Measurements from ENCODE around the gene PRB3. TPM values are rescaled to one million over a fixed set of nuclear protein-coding genes. Genes with fewer than 3 reads are reported as not detected.

The PRB3 gene
- total RNA-seq, 2 donors from 2014 or later = 0.35 to 0.95 TPM

DNA sequence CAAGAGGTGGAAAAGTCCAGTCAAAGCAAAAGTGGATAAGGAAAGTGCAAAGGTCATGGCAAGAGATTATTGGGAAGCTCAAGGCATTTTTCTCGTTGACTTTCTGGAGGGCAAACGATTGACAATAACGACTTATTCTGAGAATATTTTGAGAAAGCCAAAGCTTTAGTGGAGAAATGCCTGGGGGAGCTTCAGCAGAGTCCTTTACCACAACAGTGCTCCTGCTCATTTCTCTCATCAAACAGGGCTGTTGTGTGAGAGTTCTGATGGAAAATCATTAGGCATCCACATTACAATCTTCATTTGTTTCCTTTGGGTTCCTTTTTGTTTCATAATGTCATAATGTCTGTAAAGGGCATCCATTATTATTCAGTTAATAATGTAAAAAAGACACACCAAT lies 26.9 kb downstream of the PRB3 start:
- Mint-ChIP-seq H3K9me3 (no peaks in the 10 kb centered on the region), H3K4me1 (peaks cover 3% of the 10 kb centered on the region), H3K27ac (no peak overlapping the region), H3K36me3 (ENCODE audit: low read depth) (no peaks in the 10 kb centered on the region), H3K4me3 (no peak overlapping the region), H3K27me3 (ENCODE audit: insufficient read depth) (no peaks in the 10 kb centered on the region)
- Histone ChIP-seq H3K4me1 (ENCODE audit: control insufficient read depth, insufficient read depth, low read length) (no peaks in the 10 kb centered on the region), H3K9ac (ENCODE audit: extremely low read depth, low read length, poor library complexity, severe bottlenecking) (no peak overlapping the region), H3K27ac (ENCODE audit: low read depth, low read length) (no peak overlapping the region), H3K36me3 (ENCODE audit: control insufficient read depth, insufficient read depth, low read length) (no peaks in the 10 kb centered on the region), H3K4me3 (ENCODE audit: low read length) (no peak overlapping the region), H3K9me3 (ENCODE audit: control insufficient read depth, low read length) (no peaks in the 10 kb centered on the region), H3K27me3 (ENCODE audit: control insufficient read depth, insufficient read depth, low read length, poor library complexity, severe bottlenecking) (no peaks in the 10 kb centered on the region)
- TF ChIP-seq, protein P1, sequence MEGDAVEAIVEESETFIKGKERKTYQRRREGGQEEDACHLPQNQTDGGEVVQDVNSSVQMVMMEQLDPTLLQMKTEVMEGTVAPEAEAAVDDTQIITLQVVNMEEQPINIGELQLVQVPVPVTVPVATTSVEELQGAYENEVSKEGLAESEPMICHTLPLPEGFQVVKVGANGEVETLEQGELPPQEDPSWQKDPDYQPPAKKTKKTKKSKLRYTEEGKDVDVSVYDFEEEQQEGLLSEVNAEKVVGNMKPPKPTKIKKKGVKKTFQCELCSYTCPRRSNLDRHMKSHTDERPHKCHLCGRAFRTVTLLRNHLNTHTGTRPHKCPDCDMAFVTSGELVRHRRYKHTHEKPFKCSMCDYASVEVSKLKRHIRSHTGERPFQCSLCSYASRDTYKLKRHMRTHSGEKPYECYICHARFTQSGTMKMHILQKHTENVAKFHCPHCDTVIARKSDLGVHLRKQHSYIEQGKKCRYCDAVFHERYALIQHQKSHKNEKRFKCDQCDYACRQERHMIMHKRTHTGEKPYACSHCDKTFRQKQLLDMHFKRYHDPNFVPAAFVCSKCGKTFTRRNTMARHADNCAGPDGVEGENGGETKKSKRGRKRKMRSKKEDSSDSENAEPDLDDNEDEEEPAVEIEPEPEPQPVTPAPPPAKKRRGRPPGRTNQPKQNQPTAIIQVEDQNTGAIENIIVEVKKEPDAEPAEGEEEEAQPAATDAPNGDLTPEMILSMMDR (conservative IDR thresholded peaks at IDR 0.05) = no peak
- WGBS, 2 experiments (ENCODE audit: insufficient coverage in 1 of 2, insufficient read length in 1 of 2) = 86 to 87% methylated on average over 3 of the region's 3 CpGs
- DNase-seq = no peak

DNA sequence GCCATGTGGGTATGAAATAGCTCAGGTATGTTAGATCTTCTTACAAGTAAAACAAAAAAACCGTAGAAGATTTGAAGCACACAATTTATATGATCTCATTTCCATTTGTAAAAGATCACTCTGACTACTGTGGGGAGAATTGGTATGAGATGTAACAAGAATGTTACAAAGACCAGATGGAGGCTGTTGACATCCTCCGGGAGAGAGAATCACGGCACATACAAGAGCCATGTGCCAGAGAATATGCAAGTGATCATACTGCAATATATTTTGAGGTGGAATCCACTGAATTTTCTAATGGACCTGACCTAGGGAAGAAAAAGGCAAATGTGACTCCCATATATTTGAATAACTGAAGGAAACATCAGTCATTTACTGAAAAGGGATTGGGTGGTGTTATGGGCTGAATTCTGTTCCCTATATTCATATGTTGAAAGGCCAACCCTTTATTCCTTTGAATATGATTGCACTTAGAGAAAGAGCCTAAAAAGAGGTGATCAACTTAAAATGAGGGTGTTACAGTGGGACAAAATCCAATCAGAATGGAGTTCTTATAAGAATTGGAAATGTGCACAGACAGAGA lies 29.1 kb downstream of the PRB3 start:
- Mint-ChIP-seq H3K4me3 (no peak overlapping the region), H3K9me3 (no peaks in the 10 kb centered on the region), H3K27ac (no peak overlapping the region), H3K36me3 (ENCODE audit: low read depth) (no peaks in the 10 kb centered on the region), H3K27me3 (ENCODE audit: insufficient read depth) (no peaks in the 10 kb centered on the region), H3K4me1 (peaks cover 3% of the 10 kb centered on the region)
- no peak overlapping the region for H3K27ac ChIP-seq (ENCODE audit: low read depth, low read length)
- no peak overlapping the region for H3K4me3 ChIP-seq (ENCODE audit: low read length)
- H3K9ac ChIP-seq (ENCODE audit: extremely low read depth, low read length, poor library complexity, severe bottlenecking) = no peak overlapping the region
- no peaks in the 10 kb centered on the region for H3K36me3 ChIP-seq (ENCODE audit: control insufficient read depth, insufficient read depth, low read length)
- H3K9me3 ChIP-seq (ENCODE audit: control insufficient read depth, low read length) = no peaks in the 10 kb centered on the region
- H3K4me1 ChIP-seq (ENCODE audit: control insufficient read depth, insufficient read depth, low read length) = no peaks in the 10 kb centered on the region
- H3K27me3 ChIP-seq (ENCODE audit: control insufficient read depth, insufficient read depth, low read length, poor library complexity, severe bottlenecking) = no peaks in the 10 kb centered on the region
- TF ChIP-seq, protein P1 (conservative IDR thresholded peaks at IDR 0.05) = no peak
- 94 to 98% methylated on average over 2 of the region's 3 CpGs for WGBS, 2 experiments (ENCODE audit: insufficient coverage in 1 of 2, insufficient read length in 1 of 2)
- no peak for DNase-seq

DNA sequence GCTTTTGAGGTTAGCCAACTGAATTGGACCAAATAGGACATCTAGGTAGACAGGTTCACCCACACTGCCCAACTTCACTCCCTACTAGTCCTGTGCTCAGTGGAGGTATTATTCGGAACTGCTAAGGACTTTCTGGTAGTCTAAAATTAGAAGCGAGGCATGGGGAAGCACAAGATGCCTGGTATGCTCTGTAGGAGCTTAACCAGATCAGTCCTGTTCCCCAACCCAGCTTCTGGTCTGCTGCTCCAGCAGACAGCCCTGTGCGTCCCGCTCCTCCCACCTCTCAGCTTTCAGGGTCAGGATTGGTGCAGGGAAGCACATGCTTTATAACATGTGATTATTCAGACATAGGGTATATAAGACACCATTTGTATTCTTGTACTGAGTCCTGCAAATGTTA lies 31.2 kb downstream of the PRB3 start:
- Mint-ChIP-seq H3K36me3 (ENCODE audit: low read depth) (no peaks in the 10 kb centered on the region), H3K27ac (no peak overlapping the region), H3K9me3 (no peaks in the 10 kb centered on the region), H3K27me3 (ENCODE audit: insufficient read depth) (no peaks in the 10 kb centered on the region), H3K4me3 (no peak overlapping the region), H3K4me1 (peaks cover 3% of the 10 kb centered on the region)
- Histone ChIP-seq H3K36me3 (ENCODE audit: control insufficient read depth, insufficient read depth, low read length) (no peaks in the 10 kb centered on the region), H3K9me3 (ENCODE audit: control insufficient read depth, low read length) (no peaks in the 10 kb centered on the region), H3K4me3 (ENCODE audit: low read length) (no peak overlapping the region), H3K9ac (ENCODE audit: extremely low read depth, low read length, poor library complexity, severe bottlenecking) (no peak overlapping the region), H3K27ac (ENCODE audit: low read depth, low read length) (no peak overlapping the region), H3K4me1 (ENCODE audit: control insufficient read depth, insufficient read depth, low read length) (no peaks in the 10 kb centered on the region), H3K27me3 (ENCODE audit: control insufficient read depth, insufficient read depth, low read length, poor library complexity, severe bottlenecking) (no peaks in the 10 kb centered on the region)
- 88 to 90% methylated on average over 3 to 4 of the region's 4 CpGs for WGBS, 2 experiments (ENCODE audit: insufficient coverage in 1 of 2, insufficient read length in 1 of 2)
- TF ChIP-seq, protein P1 (conservative IDR thresholded peaks at IDR 0.05) = no peak
- DNase-seq = no peak

All from endodermal cell (in vitro differentiated cells).